ENCODE measurements around the gene SERPINB10.
"Not testable (repeated sequence)": the region's sequence is repeated elsewhere in the genome, so short reads cannot be mapped to it uniquely, and the experiment has no call there.

Gene SERPINB10

DNA sequence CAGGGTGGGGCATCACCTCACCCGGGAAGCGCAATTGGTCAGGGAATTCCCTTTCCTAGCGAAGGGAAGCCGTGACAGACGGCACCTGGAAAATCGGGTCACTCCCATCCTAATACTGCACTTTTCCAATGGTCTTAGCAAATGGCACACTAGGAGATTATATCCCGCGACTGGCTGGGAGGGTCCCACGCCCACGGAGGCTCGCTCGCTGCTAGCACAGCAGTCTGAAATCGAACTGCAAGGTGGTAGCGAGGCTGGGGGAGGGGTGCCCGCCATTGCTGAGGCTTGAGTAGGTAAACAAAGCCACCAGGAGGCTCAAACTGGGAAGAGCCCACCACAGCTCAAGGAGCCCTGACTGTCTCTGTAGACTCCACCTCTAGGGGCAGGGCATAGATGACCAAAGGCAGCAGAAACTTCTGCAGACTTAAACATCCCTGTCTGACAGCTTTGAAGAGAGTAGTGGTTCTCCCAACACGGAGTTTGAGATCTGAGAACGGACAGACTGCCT lies 32.8 kb downstream of the SERPINB10 start:
- DNase-seq (ENCODE audit: low read depth in 1 of 2, low spot score in 1 of 2): not testable (repeated sequence)

DNA sequence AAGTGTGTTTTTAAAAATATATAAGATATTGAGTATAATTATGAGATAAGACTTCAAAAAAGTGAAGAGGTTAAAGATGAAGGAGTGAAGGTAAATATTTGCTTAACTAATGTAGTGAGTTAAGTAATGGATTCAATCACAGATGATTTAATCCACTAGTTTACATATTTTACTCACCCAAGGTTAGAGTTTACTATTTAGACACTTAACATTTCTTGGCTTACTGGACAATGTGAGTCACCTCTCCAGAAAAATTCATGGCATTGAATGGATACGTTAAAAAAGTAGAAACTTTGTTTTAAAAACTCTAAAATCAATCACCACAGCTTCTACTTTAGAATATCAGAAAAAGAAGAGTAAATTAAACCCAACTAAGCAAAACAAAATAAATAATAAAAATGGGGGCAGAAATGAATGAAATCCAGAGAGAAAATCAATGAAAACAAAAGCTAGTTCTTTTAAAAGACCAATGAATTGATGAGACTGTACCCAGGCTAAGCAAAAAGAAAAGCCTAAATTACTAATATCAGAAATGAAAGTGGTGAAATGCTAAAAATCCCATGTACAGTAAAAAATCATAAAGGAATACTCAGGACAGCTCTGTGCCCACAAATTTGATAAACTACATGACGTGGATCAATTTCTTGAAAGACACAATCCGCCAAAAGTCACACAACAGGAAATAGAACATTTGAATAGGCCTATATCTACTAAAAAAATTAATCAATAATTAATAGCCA lies 39.5 kb downstream of the SERPINB10 start:
- DNase-seq (ENCODE audit: low read depth in 1 of 2, low spot score in 1 of 2): no peak

GRCh38 chr18:63949068-63949737 lies 41.4 kb downstream of the SERPINB10 start, which contains the start of gene HMSD:
Gene HMSD (plus strand): TSS chr18:63949301. CDS start chr18:63953456, 4,155 bp downstream.
- DNase-seq (ENCODE audit: low read depth in 1 of 2, low spot score in 1 of 2): peak; percentile 19 to 44

DNA sequence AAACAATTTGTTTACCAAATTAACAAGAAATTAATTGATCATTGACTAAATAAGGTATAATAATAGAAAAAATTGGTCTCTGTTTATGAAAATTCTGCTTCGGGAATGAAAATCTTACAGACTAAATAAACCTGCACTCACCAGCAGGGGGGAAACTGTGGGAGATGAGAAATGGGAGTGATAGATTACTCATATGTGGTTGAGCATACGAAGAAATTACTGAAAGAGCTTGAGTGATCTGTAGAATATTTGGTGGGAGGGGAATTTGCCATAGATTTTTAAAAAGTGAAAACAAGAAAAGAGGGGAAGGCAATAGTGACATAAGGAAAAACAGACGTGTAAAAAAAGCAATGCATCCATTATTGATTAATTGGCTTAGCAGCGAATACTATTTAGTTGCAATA lies 43.5 kb downstream of the SERPINB10 start:
- no peak for DNase-seq (ENCODE audit: low read depth in 1 of 2, low spot score in 1 of 2)

- DNase-seq (ENCODE audit: low read depth in 1 of 2, low spot score in 1 of 2): no peak
Observed at GRCh38 chr18:63953811-63954210, 46.1 kb downstream of the SERPINB10 start.

DNA sequence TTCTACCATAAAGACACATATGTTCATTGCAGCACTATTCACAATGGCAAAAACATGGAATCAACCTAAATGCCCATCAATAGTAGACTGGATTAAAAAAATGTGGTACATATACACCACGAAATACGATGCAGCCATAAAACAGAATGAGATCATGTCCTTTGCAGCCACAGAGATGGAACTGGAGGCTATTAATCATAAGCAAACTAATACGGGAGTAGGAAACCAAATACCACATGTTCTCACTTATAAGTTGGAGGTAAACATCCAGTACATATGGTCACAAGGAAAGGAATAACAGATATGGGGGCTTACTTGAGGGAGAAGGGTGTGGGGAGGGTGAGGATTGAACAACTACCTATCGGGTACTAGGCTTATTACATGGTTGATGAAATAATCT lies 49.0 kb downstream of the SERPINB10 start:
- no peak for DNase-seq (ENCODE audit: low read depth in 1 of 2, low spot score in 1 of 2)

- DNase-seq (ENCODE audit: low read depth in 1 of 2, low spot score in 1 of 2): no peak
Observed at GRCh38 chr18:63960891-63961290, 53.1 kb downstream of the SERPINB10 start.

- no peak for DNase-seq (ENCODE audit: low read depth in 1 of 2, low spot score in 1 of 2)
Observed at GRCh38 chr18:63961435-63961980, 53.8 kb downstream of the SERPINB10 start.

DNA sequence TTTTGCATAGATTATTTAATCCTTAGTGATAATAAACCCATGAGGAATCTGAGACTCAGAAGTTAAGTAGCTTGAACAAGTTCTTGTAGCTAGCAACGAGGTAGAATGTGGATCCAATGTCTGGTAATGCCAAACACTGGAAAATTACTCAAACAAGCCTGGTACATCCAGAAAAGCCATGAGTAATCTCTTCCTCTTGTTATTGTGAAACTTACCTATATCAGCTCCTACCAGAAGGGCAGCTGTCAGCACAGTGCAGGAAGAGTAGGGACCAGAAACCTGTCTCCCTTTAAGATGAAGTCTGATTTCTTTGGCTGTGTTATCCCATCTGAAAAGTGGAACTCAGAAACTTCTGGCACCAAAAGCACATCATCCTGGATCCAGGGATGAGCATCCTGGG lies 54.4 kb downstream of the SERPINB10 start:
- no peak for DNase-seq (ENCODE audit: low read depth in 1 of 2, low spot score in 1 of 2)

GRCh38 chr18:63963615-63964256 lies 56.0 kb downstream of the SERPINB10 start:
- no peak for DNase-seq (ENCODE audit: low read depth in 1 of 2, low spot score in 1 of 2)

- no peak for DNase-seq (ENCODE audit: low read depth in 1 of 2, low spot score in 1 of 2)
Observed at GRCh38 chr18:63964908-63965307, 57.1 kb downstream of the SERPINB10 start.

- no peak for DNase-seq (ENCODE audit: low read depth in 1 of 2, low spot score in 1 of 2)
Observed at GRCh38 chr18:63965716-63966330, 58.1 kb downstream of the SERPINB10 start.

GRCh38 chr18:63969942-63970808 lies 62.4 kb downstream of the SERPINB10 start, which contains the start of gene SERPINB8:
Gene SERPINB8 (plus strand): TSS chr18:63970081. CDS start chr18:63978309, 8,228 bp downstream.
- peak; percentile 56 to 63 for DNase-seq (ENCODE audit: low read depth in 1 of 2, low spot score in 1 of 2)

DNA sequence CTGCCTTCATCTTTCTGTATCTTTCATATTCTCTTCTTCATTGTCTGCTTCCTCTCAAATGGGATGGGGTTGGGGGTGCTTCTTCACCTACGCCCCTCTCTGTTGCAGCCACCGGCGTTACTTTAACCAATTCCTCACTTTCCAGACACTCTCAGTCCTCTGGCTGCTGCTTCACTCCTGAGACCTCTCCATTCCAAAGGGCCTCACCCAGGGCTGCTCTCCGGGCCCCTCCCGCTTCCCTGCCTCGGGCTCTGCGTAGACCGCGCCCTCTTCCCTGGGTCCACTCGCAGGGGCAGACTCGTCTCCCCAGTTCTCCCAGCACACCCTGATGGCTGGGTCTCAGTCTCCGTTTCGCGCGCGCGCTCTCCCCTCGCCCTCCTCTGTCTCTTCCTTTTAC lies 63.0 kb downstream of the SERPINB10 start:
- DNase-seq (ENCODE audit: low read depth in 1 of 2, low spot score in 1 of 2): no peak

GRCh38 chr18:63971320-63972001 lies 63.7 kb downstream of the SERPINB10 start:
- no peak for DNase-seq (ENCODE audit: low read depth in 1 of 2, low spot score in 1 of 2)

GRCh38 chr18:63972002-63972376 lies 64.2 kb downstream of the SERPINB10 start:
- DNase-seq (ENCODE audit: low read depth in 1 of 2, low spot score in 1 of 2): no peak

GRCh38 chr18:63974991-63975390 lies 67.2 kb downstream of the SERPINB10 start:
- DNase-seq (ENCODE audit: low read depth in 1 of 2, low spot score in 1 of 2): no peak

DNA sequence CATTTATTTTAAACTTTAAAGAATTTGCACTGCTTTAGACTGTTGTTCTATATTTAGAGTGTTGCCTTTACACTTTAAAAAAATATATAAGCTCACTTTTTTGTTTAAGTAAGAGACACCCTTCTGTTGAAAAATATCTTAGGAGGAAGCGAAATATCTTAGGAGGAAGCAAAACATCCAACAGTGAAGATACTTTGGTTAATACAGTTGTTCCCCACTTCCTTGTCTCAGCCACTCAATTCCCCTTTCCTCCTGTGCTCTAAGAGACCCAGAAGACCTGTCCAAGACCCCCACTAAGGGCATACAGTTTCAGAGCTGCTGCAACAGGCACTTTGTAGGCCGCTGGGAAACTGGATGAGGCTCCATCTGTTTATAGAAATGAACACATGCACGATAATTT lies 67.9 kb downstream of the SERPINB10 start:
- DNase-seq (ENCODE audit: low read depth in 1 of 2, low spot score in 1 of 2): no peak

DNA sequence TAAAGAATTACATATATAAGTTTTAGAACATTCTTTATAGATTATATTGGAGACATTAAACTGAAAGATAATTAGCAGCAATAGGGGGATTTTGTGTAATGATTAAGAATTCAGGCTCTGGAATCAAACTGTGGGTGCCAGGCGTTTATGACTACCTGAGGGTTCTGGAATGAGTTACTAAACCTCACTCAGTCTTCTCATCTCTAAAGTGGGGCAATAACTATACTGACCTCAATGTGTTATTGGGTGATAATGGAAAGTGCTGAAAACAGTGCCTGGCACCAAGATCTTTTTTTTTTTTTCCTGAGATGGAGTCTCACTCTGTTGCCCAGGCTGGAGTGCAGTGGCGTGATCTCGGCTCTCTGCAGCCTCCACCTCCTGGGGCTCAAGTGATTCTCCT lies 69.3 kb downstream of the SERPINB10 start:
- no peak for DNase-seq (ENCODE audit: low read depth in 1 of 2, low spot score in 1 of 2)

Measured in stimulated activated CD4-positive, alpha-beta T cell treated with anti-CD3 and anti-CD28 coated beads, Interleukin-15, amount 100 ng/mL, for 1 hour (primary cell).